HepG2 (cell line): ENCODE data around the gene PID1. TPM values are rescaled to one million over a fixed set of nuclear protein-coding genes. Genes with fewer than 3 reads are reported as not detected.

Source experiments
- ATAC-seq: fragments of 200-7000 bp; cut with Tn5 transposase; 3 replicates; pipeline ENCODE4 v1.9.1; 2020; ENCODE audit warnings: mild to moderate bottlenecking, moderate library complexity
- BruUV-seq: library from RNA; stranded (reverse); fragments of 400-500 nt; replicated peaks from 2 replicates; lab custom pipeline; 2021; lab: Mats Ljungman, UMichigan
- CTCF ChIA-PET: fragments of 300-600 bp; formaldehyde crosslinking; extraction: SDS; loops from one replicate; lab custom pipeline; 2021; ENCODE audit warnings: low total read pairs, inconsistent platforms, low intra/inter-chr PET ratio; lab: Yijun Ruan, JAX
- POLR2A ChIA-PET: fragments of 350-600 bp; sonication (Branson Sonifier 250); formaldehyde crosslinking; loops from one replicate; lab custom pipeline; 2020; ENCODE audit warnings: antibody characterized with exemption, inconsistent platforms; lab: Yijun Ruan, JAX
- DNase-seq: peaks from one replicate; pipeline ENCODE4 v3.0.0-alpha.2; 2015; ENCODE audit warnings: low spot score
- FAIRE-seq: peaks from 3 replicates; lab custom pipeline; 2011; peaks lifted over from hg19 to GRCh38; lab: Jason Lieb, UNC
- H2AFZ ChIP-seq: one replicate; pipeline ENCODE4 v1.6.1; 2011; ENCODE audit warnings: low read length, inconsistent platforms
- H3K27ac ChIP-seq: fragments of 300-600 bp; 3 replicates; pipeline ENCODE4 v1.8.0; 2011; ENCODE audit warnings: mixed run types, mild to moderate bottlenecking, mixed read lengths, low read length, inconsistent platforms; ENCODE audit not compliant: insufficient read depth; ENCODE audit errors: extremely low read length
- H3K27me3 ChIP-seq, 2 experiments: fragments of 200-600 bp in 1 of 2; 2 replicates in 1 of 2; 3 replicates in 1 of 2; pipeline versions ENCODE4 v1.6.0 to v1.8.0; 2011; ENCODE audit warnings: low read length in 2 of 2, mild to moderate bottlenecking in 2 of 2, moderate library complexity in 2 of 2, inconsistent platforms in 1 of 2; ENCODE audit not compliant: insufficient read depth in 2 of 2, control insufficient read depth in 1 of 2
- H3K36me3 ChIP-seq, 2 experiments: fragments of 200-600 bp in 1 of 2; replicated peaks in 1 of 2; 2 replicates in 1 of 2; 3 replicates in 1 of 2; pipeline versions ENCODE4 v1.5.1 to v1.8.0; 2011; ENCODE audit warnings: low read length in 2 of 2, inconsistent platforms in 1 of 2; ENCODE audit not compliant: insufficient read depth in 2 of 2, control insufficient read depth in 1 of 2
- H3K4me1 ChIP-seq: 2 replicates; pipeline ENCODE4 v1.5.1; 2012; ENCODE audit warnings: low read length, inconsistent platforms; ENCODE audit not compliant: insufficient read depth
- H3K4me2 ChIP-seq: 2 replicates; pipeline ENCODE4 v1.6.0; 2011; ENCODE audit warnings: low read depth, low read length, inconsistent platforms
- H3K4me3 ChIP-seq, 3 experiments: fragments of 200-600 bp in 1 of 3; sonication (generic), shearing (Covaris generic) in 1 of 3; replicated peaks in 1 of 3; 2 replicates each; pipeline ENCODE4 v1.5.1; 2011 to 2016; ENCODE audit warnings: low read length in 3 of 3, inconsistent platforms in 2 of 3, low read depth in 2 of 3, mild to moderate bottlenecking in 2 of 3, control low read depth in 1 of 3, mixed read lengths in 1 of 3; ENCODE audit not compliant: insufficient read depth in 1 of 3
- H3K79me2 ChIP-seq: one replicate; pipeline ENCODE4 v1.6.1; 2011; ENCODE audit warnings: low read length, inconsistent platforms; ENCODE audit not compliant: insufficient read depth
- H3K9ac ChIP-seq: 2 replicates; pipeline ENCODE4 v1.6.0; 2011; ENCODE audit warnings: mild to moderate bottlenecking, low read depth, low read length, inconsistent platforms; ENCODE audit not compliant: insufficient read depth
- H3K9me3 ChIP-seq: 2 replicates; pipeline ENCODE4 v1.5.1; 2012; ENCODE audit warnings: mild to moderate bottlenecking, low read length
- H4K20me1 ChIP-seq: 2 replicates; pipeline ENCODE4 v1.6.0; 2011; ENCODE audit warnings: inconsistent platforms, mild to moderate bottlenecking, low read length, moderate library complexity; ENCODE audit not compliant: insufficient read depth
- ATF6 ChIP-seq: sonication (generic); formaldehyde crosslinking; conservative IDR thresholded peaks from 2 replicates; pipeline ENCODE4 v1.4.0; 2020; ENCODE audit warnings: missing genetic modification reagents
- CC2D1A ChIP-seq: sonication (generic); formaldehyde crosslinking; IDR thresholded peaks from 2 replicates; pipeline ENCODE4 v1.8.1; 2023; ENCODE audit warnings: mild to moderate bottlenecking, missing genetic modification reagents
- HMG20A ChIP-seq: IDR thresholded peaks from 2 replicates; pipeline ENCODE4 v1.6.1; 2016; ENCODE audit warnings: borderline replicate concordance
- PRMT3 ChIP-seq: sonication (generic); formaldehyde crosslinking; IDR thresholded peaks from 2 replicates; pipeline ENCODE4 v1.8.1; 2022; ENCODE audit warnings: low read depth, mild to moderate bottlenecking, moderate library complexity, missing genetic modification reagents, borderline replicate concordance
- PTBP1 ChIP-seq: fragments of 200-400 bp; formaldehyde crosslinking; IDR thresholded peaks from 2 replicates; pipeline ENCODE4 v1.6.1; 2018; ENCODE audit warnings: low read length, low read depth; ENCODE audit not compliant: poor library complexity, severe bottlenecking
- SOX5 ChIP-seq: IDR thresholded peaks from 2 replicates; pipeline ENCODE4 v1.6.1; 2016; ENCODE audit warnings: borderline replicate concordance
- TEAD3 ChIP-seq: optimal IDR thresholded peaks from 2 replicates; pipeline ENCODE3; 2016; ENCODE audit warnings: borderline replicate concordance
- ZFP62 ChIP-seq: sonication (generic); formaldehyde crosslinking; IDR thresholded peaks from 2 replicates; pipeline ENCODE4 v1.4.0; 2020; ENCODE audit warnings: missing genetic modification reagents
- ZNF12 ChIP-seq: sonication (generic); formaldehyde crosslinking; IDR thresholded peaks from 2 replicates; pipeline ENCODE4 v1.5.0; 2020; ENCODE audit warnings: missing genetic modification reagents
- ZNF20 ChIP-seq: sonication (generic); formaldehyde crosslinking; IDR thresholded peaks from 2 replicates; pipeline ENCODE4 v1.4.0; 2020; ENCODE audit warnings: mild to moderate bottlenecking, moderate library complexity, missing genetic modification reagents
- ZNF589 ChIP-seq: sonication (generic); formaldehyde crosslinking; conservative IDR thresholded peaks from 2 replicates; pipeline ENCODE4 v1.8.0; 2022; ENCODE audit warnings: mild to moderate bottlenecking, moderate library complexity, missing genetic modification reagents
- ZNF605 ChIP-seq: sonication (generic); formaldehyde crosslinking; IDR thresholded peaks from 2 replicates; pipeline ENCODE4 v1.8.0; 2022; ENCODE audit warnings: mild to moderate bottlenecking, missing genetic modification reagents
- ZNF691 ChIP-seq: sonication (generic); formaldehyde crosslinking; IDR thresholded peaks from 2 replicates; pipeline ENCODE4 v1.4.0; 2020; ENCODE audit warnings: missing genetic modification reagents, low read depth, mild to moderate bottlenecking, borderline replicate concordance
- ZNF7 ChIP-seq: IDR thresholded peaks from 2 replicates; pipeline ENCODE4 v1.6.1; 2016; ENCODE audit warnings: missing biosample characterization, missing genetic modification reagents
- ZNF816 ChIP-seq: sonication (generic); formaldehyde crosslinking; IDR thresholded peaks from 2 replicates; pipeline ENCODE4 v1.8.0; 2022; ENCODE audit warnings: missing genetic modification reagents, mild to moderate bottlenecking, borderline replicate concordance
- WGBS: methylation state at CpG from one replicate; pipeline ENCODE4 v1.1.6; 2017; ENCODE audit warnings: low lambda C conversion rate; 5-methylcytosine and 5-hydroxymethylcytosine counted together
- in situ Hi-C: cut with HindIII; loops from 2 replicates; pipeline ENCODE4 v1.10.0; 2017; ENCODE audit warnings: low pct_unique_long_range_greater_than_20kb; ENCODE audit not compliant: extremely low pct_ligation_motif_present
- intact Hi-C: fragments of 100-400 bp; cut with micrococcal nuclease; formaldehyde crosslinking; loops from one replicate; pipeline ENCODE4 v1.10.0; 2022; ENCODE audit not compliant: unreplicated experiment
- polyA plus RNA-seq, 8 experiments: library from polyadenylated mRNA; depleted of rRNA in 3 of 8; stranded (reverse) in 7 of 8; unstranded in 1 of 8; fragments of >200 nt; fragmentation: Illumina TruSeq in 4 of 8; extraction: Trizol in 4 of 8; gene quantifications; 2 replicates each; pipeline versions ENCODE4 v1.2.1 to v1.2.3, GENCODE V29; 2011 to 2016; ENCODE audit warnings: low read depth in 4 of 8, missing spikeins in 1 of 8, mixed read lengths in 1 of 8; ENCODE audit not compliant: insufficient read depth in 1 of 8
- total RNA-seq, 5 experiments: library from RNA; depleted of rRNA; stranded (reverse); fragments of >200 nt; fragmentation: Illumina TruSeq; extraction: Trizol; gene quantifications; 2 replicates each; pipeline ENCODE4 v1.2.3, GENCODE V29; 2016; ENCODE audit warnings: low read depth in 1 of 5
- TF ChIP-seq, protein P1 (sequence below): sonication (generic); formaldehyde crosslinking; IDR thresholded peaks from 2 replicates; pipeline ENCODE4 v1.5.1; 2020; ENCODE audit warnings: missing genetic modification reagents, mild to moderate bottlenecking, borderline replicate concordance

Gene PID1
- total and polyA plus RNA-seq, 2 of the 13 experiments (the other 11 are each of a cell fraction or from before 2014, with no cell fraction given), result 0.15 to 0.18 TPM

GRCh38 chr2:229088517-229088913 lies 182.6 kb downstream of the PID1 start:
- no peaks in the 10 kb centered on the region for H4K20me1 ChIP-seq
- no peaks in the 10 kb centered on the region for H3K36me3 ChIP-seq
- H3K27ac ChIP-seq, result no peak overlapping the region
- no peaks in the 10 kb centered on the region for H3K79me2 ChIP-seq
- H3K4me1 ChIP-seq, result no peaks in the 10 kb centered on the region
- ATAC-seq, result no peak
- H3K9me3 ChIP-seq, result peaks cover 96% of the 10 kb centered on the region
- H3K9ac ChIP-seq, result no peak overlapping the region
- WGBS, result 75% methylated on average over 2 of the region's 2 CpGs
- in situ Hi-C loops (no loop called here), intact Hi-C loops (no loop called here)
- DNase-seq, result no peak
- no peak overlapping the region for H3K4me2 ChIP-seq
- no peak overlapping the region for H2AFZ ChIP-seq
- TF ChIP-seq ZNF7 (no peak), PRMT3 (CRISPR knock-in tag) (no peak), ZFP62 (CRISPR knock-in tag) (no peak), ZNF589 (CRISPR knock-in tag) (no peak), ZNF20 (CRISPR knock-in tag) (no peak), ZNF816 (CRISPR knock-in tag) (no peak), PTBP1 (no peak), SOX5 (CRISPR knock-in tag) (no peak), HMG20A (CRISPR knock-in tag) (no peak), ZNF605 (CRISPR knock-in tag) (no peak)
- TF ChIP-seq, all 625 proteins: peak for 0
- BruUV-seq, result no TSS peak
- Histone ChIP-seq H3K4me3 (no peak overlapping the region), H3K27me3 (no peaks in the 10 kb centered on the region)
- no peak for FAIRE-seq
- POLR2A ChIA-PET, result no interaction called here
- CTCF ChIA-PET, result no interaction called here

- Histone ChIP-seq H3K4me3 (no peak overlapping the region), H3K36me3 (no peaks in the 10 kb centered on the region), H3K4me2 (no peak overlapping the region), H3K27ac (no peak overlapping the region), H2AFZ (no peak overlapping the region), H3K79me2 (no peaks in the 10 kb centered on the region), H3K9ac (no peak overlapping the region), H3K4me1 (no peaks in the 10 kb centered on the region), H3K9me3 (peaks cover 96% of the 10 kb centered on the region), H4K20me1 (no peaks in the 10 kb centered on the region), H3K27me3 (no peaks in the 10 kb centered on the region)
- BruUV-seq, result no TSS peak
- in situ Hi-C loops, result no loop called here
- FAIRE-seq, result no peak
- CTCF ChIA-PET, result no interaction called here
- no peak for ATAC-seq
- POLR2A ChIA-PET, result no interaction called here
- DNase-seq, result no peak
- WGBS, result 37% methylated on average over 6 of the region's 6 CpGs
- intact Hi-C loops, result no loop called here
- TF ChIP-seq, protein P1, sequence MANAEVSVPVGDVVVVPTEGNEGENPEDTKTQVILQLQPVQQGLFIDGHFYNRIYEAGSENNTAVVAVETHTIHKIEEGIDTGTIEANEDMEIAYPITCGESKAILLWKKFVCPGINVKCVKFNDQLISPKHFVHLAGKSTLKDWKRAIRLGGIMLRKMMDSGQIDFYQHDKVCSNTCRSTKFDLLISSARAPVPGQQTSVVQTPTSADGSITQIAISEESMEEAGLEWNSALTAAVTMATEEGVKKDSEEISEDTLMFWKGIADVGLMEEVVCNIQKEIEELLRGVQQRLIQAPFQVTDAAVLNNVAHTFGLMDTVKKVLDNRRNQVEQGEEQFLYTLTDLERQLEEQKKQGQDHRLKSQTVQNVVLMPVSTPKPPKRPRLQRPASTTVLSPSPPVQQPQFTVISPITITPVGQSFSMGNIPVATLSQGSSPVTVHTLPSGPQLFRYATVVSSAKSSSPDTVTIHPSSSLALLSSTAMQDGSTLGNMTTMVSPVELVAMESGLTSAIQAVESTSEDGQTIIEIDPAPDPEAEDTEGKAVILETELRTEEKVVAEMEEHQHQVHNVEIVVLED, result no peak
- TF ChIP-seq CC2D1A (CRISPR knock-in tag) (no peak), ZNF12 (CRISPR knock-in tag) (no peak), TEAD3 (no peak), ATF6 (CRISPR knock-in tag) (no peak), ZNF691 (CRISPR knock-in tag) (no peak)
These were observed 183.1 kb downstream of the PID1 start for GRCh38 chr2:229087843-229088516.
